CD4-positive, alpha-beta memory T cell (primary cell): Measurements from ENCODE around the gene TNFAIP3. TPM values are rescaled to one million over a fixed set of nuclear protein-coding genes. Genes with fewer than 3 reads are reported as not detected.
"Not testable (repeated sequence)": the region's sequence is repeated elsewhere in the genome, so short reads cannot be mapped to it uniquely, and the experiment has no call there.

Experiments used
- CTCF ChIA-PET: fragments of 350-600 bp; sonication (Branson Sonifier 250); formaldehyde crosslinking; loops from one replicate; lab custom pipeline; 2021; ENCODE audit warnings: inconsistent platforms; ENCODE audit not compliant: partially characterized antibody; lab: Charles Lee
- POLR2A ChIA-PET: fragments of 350-600 bp; sonication (Branson Sonifier 250); formaldehyde crosslinking; loops from one replicate; lab custom pipeline; 2021; ENCODE audit not compliant: partially characterized antibody; lab: Charles Lee
- DNase-seq, 5 donors: peaks; one replicate each; pipeline versions ENCODE4 v3.0.0 to v3.0.0-alpha.2; 2020 to 2022; ENCODE audit warnings: mixed read lengths in 1 of 5
- H3K27ac ChIP-seq: one replicate; pipeline ENCODE4 v1.7.0; 2013; ENCODE audit warnings: low read depth, low read length
- H3K27me3 ChIP-seq: 2 replicates; pipeline ENCODE4 v1.7.0; 2013; ENCODE audit warnings: mild to moderate bottlenecking, low read length, moderate library complexity; ENCODE audit not compliant: insufficient read depth
- H3K36me3 ChIP-seq: 2 replicates; pipeline ENCODE4 v1.7.0; 2013; ENCODE audit warnings: mild to moderate bottlenecking, low read length, moderate library complexity; ENCODE audit not compliant: insufficient read depth
- H3K4me1 ChIP-seq: 2 replicates; pipeline ENCODE4 v1.7.0; 2013; ENCODE audit warnings: mild to moderate bottlenecking, low read length, moderate library complexity; ENCODE audit not compliant: insufficient read depth
- H3K4me3 ChIP-seq, 2 donors: one replicate each; pipeline ENCODE4 v1.7.0; 2013; ENCODE audit warnings: low read length in 2 of 2, mild to moderate bottlenecking in 1 of 2
- H3K9me3 ChIP-seq, 2 donors: one replicate each; pipeline ENCODE4 v1.7.0; 2013; ENCODE audit warnings: low read length in 2 of 2, control low read depth in 1 of 2; ENCODE audit not compliant: control insufficient read depth in 1 of 2
- H3K27ac Mint-ChIP-seq, 7 donors: one replicate each; pipeline ENCODE4 v1.8.0; 2020 to 2021; ENCODE audit warnings: mixed read lengths in 7 of 7, mild to moderate bottlenecking in 6 of 7, inconsistent platforms in 3 of 7, moderate library complexity in 3 of 7
- H3K27me3 Mint-ChIP-seq, 2 donors: one replicate each; pipeline ENCODE4 v1.8.0; 2020 to 2021; ENCODE audit warnings: mixed read lengths in 2 of 2
- H3K36me3 Mint-ChIP-seq, 2 donors: one replicate each; pipeline ENCODE4 v1.8.0; 2020 to 2021; ENCODE audit warnings: mixed read lengths in 2 of 2, inconsistent platforms in 1 of 2, mild to moderate bottlenecking in 1 of 2
- H3K4me1 Mint-ChIP-seq, 4 donors: one replicate each; pipeline ENCODE4 v1.8.0; 2020 to 2021; ENCODE audit warnings: mixed read lengths in 4 of 4, mild to moderate bottlenecking in 1 of 4
- H3K4me3 Mint-ChIP-seq, 8 donors: one replicate each; pipeline ENCODE4 v1.8.0; 2020 to 2021; ENCODE audit warnings: mixed read lengths in 8 of 8, mild to moderate bottlenecking in 7 of 8, moderate library complexity in 6 of 8, inconsistent platforms in 3 of 8
- H3K9me3 Mint-ChIP-seq, 8 donors: one replicate each; pipeline ENCODE4 v1.8.0; 2020 to 2021; ENCODE audit warnings: mixed read lengths in 8 of 8, mild to moderate bottlenecking in 5 of 8, inconsistent platforms in 3 of 8, moderate library complexity in 1 of 8
- intact Hi-C: fragments of 100-400 bp; cut with micrococcal nuclease; formaldehyde crosslinking; loops from one replicate; pipeline ENCODE4 v1.15.1; 2023
- polyA plus RNA-seq, 2 donors: library from polyadenylated mRNA; unstranded; fragments of 300-500 nt; fragmentation: Illumina TruSeq; gene quantifications; one replicate each; pipeline ENCODE4 v1.2.3, GENCODE V29; 2021
- total RNA-seq, 2 experiments: library from RNA; stranded (reverse); gene quantifications; one replicate each; pipeline ENCODE4 v1.2.3, GENCODE V29; 2021

The TNFAIP3 gene
- total and polyA plus RNA-seq, 4 experiments from 2014 or later: 112 to 318 (median 155) TPM

GRCh38 chr6:137892271-137892708 lies 25.2 kb downstream of the TNFAIP3 start:
- Histone ChIP-seq H3K27ac (no peak overlapping the region), H3K9me3 (no peaks in the 10 kb centered on the region), H3K4me1 (no peaks in the 10 kb centered on the region), H3K27me3 (no peaks in the 10 kb centered on the region), H3K4me3 (no peak overlapping the region), H3K36me3 (no peaks in the 10 kb centered on the region)
- peaks cover 5% of the 10 kb centered on the region in 2 donors for H3K36me3 Mint-ChIP-seq
- CTCF ChIA-PET: interaction anchor here (1.0 to 1.3 kb wide), 2 partner anchors 8 to 53 kb away, joined by 3 read pairs; no protein-coding TSS in a partner anchor
- intact Hi-C loops: no loop called here
- no peaks in the 10 kb centered on the region for H3K27me3 Mint-ChIP-seq
- no peak for DNase-seq
- peaks cover 0 to 7% (median 2%) of the 10 kb centered on the region in 4 donors for H3K4me1 Mint-ChIP-seq
- POLR2A ChIA-PET: no interaction called here
- H3K27ac Mint-ChIP-seq: no peak overlapping the region
- no peak overlapping the region for H3K4me3 Mint-ChIP-seq
- H3K9me3 Mint-ChIP-seq: peaks cover 0 to 13% (median 4%) of the 10 kb centered on the region in 8 donors

GRCh38 chr6:137893181-137893580 lies 26.1 kb downstream of the TNFAIP3 start:
- Histone ChIP-seq H3K9me3 (no peaks in the 10 kb centered on the region), H3K27me3 (no peaks in the 10 kb centered on the region), H3K4me3 (no peak overlapping the region), H3K4me1 (no peaks in the 10 kb centered on the region), H3K36me3 (no peaks in the 10 kb centered on the region), H3K27ac (no peak overlapping the region)
- DNase-seq: peak in 1 of 5 donors; percentile 16
- Mint-ChIP-seq H3K36me3 (peaks cover 4 to 5% of the 10 kb centered on the region in 2 donors), H3K4me3 (no peak overlapping the region), H3K27ac (no peak overlapping the region), H3K4me1 (peaks cover 0 to 3% (median under 1%) of the 10 kb centered on the region in 4 donors), H3K27me3 (no peaks in the 10 kb centered on the region), H3K9me3 (peaks cover 0 to 13% (median 4%) of the 10 kb centered on the region in 8 donors)
- intact Hi-C loops: no loop called here
- CTCF ChIA-PET: interaction anchor here (1.0 kb wide), 2 partner anchors 9 to 22 kb away, joined by 3 read pairs; no protein-coding TSS in a partner anchor
- POLR2A ChIA-PET: no interaction called here

- H3K27me3 Mint-ChIP-seq: no peaks in the 10 kb centered on the region
- H3K4me1 ChIP-seq: no peaks in the 10 kb centered on the region
- no peak overlapping the region for H3K27ac Mint-ChIP-seq
- intact Hi-C loops: no loop called here
- no peak for DNase-seq
- H3K27me3 ChIP-seq: no peaks in the 10 kb centered on the region
- H3K27ac ChIP-seq: no peak overlapping the region
- CTCF ChIA-PET: interaction anchor here (1.0 kb wide), 1 partner anchor 22 kb away, joined by 3 read pairs; no protein-coding TSS in a partner anchor
- H3K4me3 Mint-ChIP-seq: no peak overlapping the region
- no peak overlapping the region for H3K4me3 ChIP-seq
- H3K9me3 ChIP-seq: no peaks in the 10 kb centered on the region
- H3K36me3 ChIP-seq: no peaks in the 10 kb centered on the region
- H3K9me3 Mint-ChIP-seq: peaks cover 0 to 9% (median under 1%) of the 10 kb centered on the region in 8 donors
- H3K36me3 Mint-ChIP-seq: peaks cover under 1 to 4% of the 10 kb centered on the region in 2 donors
- POLR2A ChIA-PET: no interaction called here
- peaks cover 0 to 3% (median under 1%) of the 10 kb centered on the region in 4 donors for H3K4me1 Mint-ChIP-seq
These were observed 26.7 kb downstream of the TNFAIP3 start for GRCh38 chr6:137893726-137894125.

GRCh38 chr6:137894378-137894777 lies 27.3 kb downstream of the TNFAIP3 start:
- DNase-seq, H3K36me3 Mint-ChIP-seq, H3K4me1 Mint-ChIP-seq, H3K27me3 ChIP-seq, H3K4me3 Mint-ChIP-seq, H3K4me1 ChIP-seq, H3K9me3 Mint-ChIP-seq, H3K36me3 ChIP-seq, H3K27me3 Mint-ChIP-seq, H3K4me3 ChIP-seq, H3K9me3 ChIP-seq, POLR2A ChIA-PET, H3K27ac ChIP-seq, H3K27ac Mint-ChIP-seq, intact Hi-C loops: not testable (repeated sequence)
- CTCF ChIA-PET: interaction anchor here (0.8 kb wide), 1 partner anchor 50 kb away, joined by 3 read pairs; no protein-coding TSS in a partner anchor

GRCh38 chr6:137894779-137895385 lies 27.8 kb downstream of the TNFAIP3 start:
- intact Hi-C loops: no loop called here
- Mint-ChIP-seq H3K9me3 (peaks cover 0 to 4% (median 0%) of the 10 kb centered on the region in 8 donors), H3K27me3 (no peaks in the 10 kb centered on the region), H3K4me3 (no peak overlapping the region), H3K36me3 (peaks cover 0 to 1% of the 10 kb centered on the region in 2 donors), H3K4me1 (peaks cover 0 to 3% (median under 1%) of the 10 kb centered on the region in 4 donors), H3K27ac (no peak overlapping the region)
- DNase-seq: no peak
- Histone ChIP-seq H3K27me3 (no peaks in the 10 kb centered on the region), H3K9me3 (no peaks in the 10 kb centered on the region), H3K36me3 (no peaks in the 10 kb centered on the region), H3K27ac (no peak overlapping the region), H3K4me3 (no peak overlapping the region), H3K4me1 (no peaks in the 10 kb centered on the region)
- POLR2A ChIA-PET: interaction anchor here (0.5 kb wide), 1 partner anchor 64 kb away, joined by 3 read pairs; no protein-coding TSS in a partner anchor
- CTCF ChIA-PET: interaction anchor here (0.8 kb wide), 1 partner anchor 49 kb away, joined by 3 read pairs; no protein-coding TSS in a partner anchor

- Mint-ChIP-seq H3K27me3 (no peaks in the 10 kb centered on the region), H3K4me3 (no peak overlapping the region), H3K27ac (no peak overlapping the region), H3K4me1 (no peaks in the 10 kb centered on the region), H3K9me3 (peaks cover 0 to 4% (median 0%) of the 10 kb centered on the region in 8 donors), H3K36me3 (no peaks in the 10 kb centered on the region)
- no peak for DNase-seq
- no peaks in the 10 kb centered on the region for H3K4me1 ChIP-seq
- H3K9me3 ChIP-seq: no peaks in the 10 kb centered on the region
- no peaks in the 10 kb centered on the region for H3K27me3 ChIP-seq
- POLR2A ChIA-PET: no interaction called here
- H3K27ac ChIP-seq: no peak overlapping the region
- intact Hi-C loops: no loop called here
- CTCF ChIA-PET: no interaction called here
- no peak overlapping the region for H3K4me3 ChIP-seq
- H3K36me3 ChIP-seq: no peaks in the 10 kb centered on the region
These were observed 29.6 kb downstream of the TNFAIP3 start for GRCh38 chr6:137896647-137897046.

GRCh38 chr6:137900815-137901214 lies 33.8 kb downstream of the TNFAIP3 start:
- CTCF ChIA-PET: interaction anchor here (1.0 to 1.7 kb wide), 4 partner anchors 10 to 239 kb away, joined by 3 to 4 read pairs (median 3); no protein-coding TSS in a partner anchor
- Mint-ChIP-seq H3K4me3 (no peak overlapping the region), H3K27me3 (no peaks in the 10 kb centered on the region), H3K4me1 (peaks cover 9 to 17% (median 13%) of the 10 kb centered on the region in 4 donors), H3K27ac (no peak overlapping the region), H3K36me3 (no peaks in the 10 kb centered on the region), H3K9me3 (no peaks in the 10 kb centered on the region)
- no peaks in the 10 kb centered on the region for H3K36me3 ChIP-seq
- no peaks in the 10 kb centered on the region for H3K9me3 ChIP-seq
- H3K4me1 ChIP-seq: peaks cover 15% of the 10 kb centered on the region
- no peak overlapping the region for H3K4me3 ChIP-seq
- no peak overlapping the region for H3K27ac ChIP-seq
- H3K27me3 ChIP-seq: no peaks in the 10 kb centered on the region
- no peak for DNase-seq
- intact Hi-C loops: no loop called here
- POLR2A ChIA-PET: no interaction called here
